Stimulated activated CD4-positive, alpha-beta T cell treated with anti-CD3 and anti-CD28 coated beads, Interleukin-1b, Interleukin-23, amount 100 ng/mL, for 48 hours (primary cell): ENCODE measurements around the gene CCDC51.
A peak's percentile ranks its signal among the peaks of the same experiment; 100 is the strongest.
"Not testable (repeated sequence)": the region's sequence is repeated elsewhere in the genome, so short reads cannot be mapped to it uniquely, and the experiment has no call there.

Experiments
- DNase-seq: peaks from one replicate; pipeline ENCODE4 v3.0.0-alpha.2; 2020

Gene CCDC51

DNA sequence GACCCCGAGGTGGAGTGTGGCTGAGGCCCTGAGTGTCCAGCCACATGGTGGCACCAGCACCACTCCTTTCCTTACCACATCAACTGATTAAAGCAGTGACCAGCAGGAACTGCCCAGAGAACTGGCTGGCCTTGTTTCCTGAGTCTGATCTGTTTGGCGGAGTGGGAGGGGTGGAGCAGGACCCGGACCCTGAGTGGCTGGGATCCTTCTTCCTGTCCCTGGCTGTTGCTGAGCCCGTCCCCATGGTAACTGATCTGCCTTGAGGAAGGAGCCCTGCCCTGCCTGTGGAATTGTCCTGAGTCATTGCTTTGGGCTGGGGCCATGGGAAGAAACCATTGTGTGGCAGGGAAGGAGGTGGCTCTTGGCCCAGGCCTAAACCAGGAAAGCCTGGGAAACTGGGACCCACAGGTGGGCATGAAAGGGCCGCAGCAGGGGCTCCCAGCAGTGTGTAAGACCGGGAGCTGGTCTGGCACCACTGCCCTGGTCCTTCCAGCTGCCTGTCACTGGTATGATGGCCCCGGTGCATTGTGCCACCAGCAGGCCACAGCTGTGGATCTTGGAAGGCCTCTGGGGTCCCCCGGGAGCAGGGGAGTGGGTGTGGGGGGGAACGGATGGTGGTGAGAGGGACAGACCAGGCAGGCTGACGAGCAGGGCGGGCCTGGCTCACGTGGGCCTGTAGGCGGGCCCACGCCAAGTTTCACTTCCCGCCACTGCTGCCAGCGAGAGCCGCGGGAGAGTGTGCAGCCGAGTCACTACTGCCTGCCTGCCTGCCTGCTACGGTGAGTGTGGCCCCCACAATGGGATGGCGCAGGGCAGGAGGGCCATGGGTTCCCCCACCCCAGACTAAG, 25.8 kb upstream of the CCDC51 start:
- DNase-seq: peak; percentile 81

DNA sequence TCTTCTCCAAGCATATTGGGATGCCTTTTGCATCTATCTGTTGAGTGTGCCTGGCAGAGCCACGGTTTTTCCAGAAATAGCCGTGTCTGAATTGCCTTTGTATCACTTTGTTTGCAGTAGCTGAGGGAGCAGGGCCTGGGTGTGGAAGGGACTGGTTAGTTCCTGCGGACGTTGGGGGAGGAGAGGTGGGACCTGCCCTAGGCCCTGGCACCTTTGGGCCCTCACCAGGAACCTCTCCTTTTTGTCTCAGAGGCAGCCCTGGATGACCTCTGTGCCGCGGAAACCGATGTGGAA, 25.3 kb upstream of the CCDC51 start:
- DNase-seq: no peak

DNA sequence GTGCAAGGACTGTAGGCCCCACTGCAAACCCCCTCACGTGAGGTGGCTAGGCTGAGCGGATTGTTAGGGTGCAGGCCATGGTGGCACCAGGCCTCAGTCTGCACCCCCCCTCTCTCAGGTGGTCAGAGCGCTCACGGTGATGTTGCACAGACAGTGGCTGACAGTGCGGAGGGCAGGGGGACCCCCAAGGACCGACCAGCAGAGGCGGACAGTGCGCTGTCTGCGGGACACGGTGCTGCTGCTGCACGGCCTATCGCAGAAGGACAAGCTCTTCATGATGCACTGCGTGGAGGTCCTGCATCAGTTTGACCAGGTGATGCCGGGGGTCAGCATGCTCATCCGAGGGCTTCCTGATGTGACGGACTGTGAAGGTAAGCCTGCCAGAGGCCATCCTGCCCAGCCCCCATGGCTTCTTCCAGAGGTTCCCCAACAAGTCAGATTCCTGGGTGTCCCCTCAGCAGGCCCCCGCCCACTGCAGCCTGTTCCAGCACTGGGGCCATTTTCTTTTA, 24.8 kb upstream of the CCDC51 start:
- no peak for DNase-seq

DNA sequence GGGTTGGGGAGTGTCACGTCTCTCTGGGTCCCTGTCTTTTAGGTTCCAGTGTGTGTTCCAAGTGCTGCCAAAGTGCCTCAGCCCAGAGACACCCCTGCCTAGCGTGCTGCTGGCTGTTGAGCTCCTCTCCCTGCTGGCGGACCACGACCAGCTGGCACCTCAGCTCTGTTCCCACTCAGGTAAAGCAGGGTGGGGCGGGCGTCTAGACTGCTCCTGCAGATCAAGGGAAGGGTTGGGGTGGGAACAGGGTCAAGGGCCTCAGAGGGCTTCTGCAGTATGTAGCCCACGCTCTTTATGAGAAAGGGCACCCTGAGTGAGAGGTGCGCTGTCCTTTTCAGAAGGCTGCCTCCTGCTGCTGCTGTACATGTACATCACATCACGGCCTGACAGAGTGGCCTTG, 23.8 kb upstream of the CCDC51 start:
- no peak for DNase-seq

DNA sequence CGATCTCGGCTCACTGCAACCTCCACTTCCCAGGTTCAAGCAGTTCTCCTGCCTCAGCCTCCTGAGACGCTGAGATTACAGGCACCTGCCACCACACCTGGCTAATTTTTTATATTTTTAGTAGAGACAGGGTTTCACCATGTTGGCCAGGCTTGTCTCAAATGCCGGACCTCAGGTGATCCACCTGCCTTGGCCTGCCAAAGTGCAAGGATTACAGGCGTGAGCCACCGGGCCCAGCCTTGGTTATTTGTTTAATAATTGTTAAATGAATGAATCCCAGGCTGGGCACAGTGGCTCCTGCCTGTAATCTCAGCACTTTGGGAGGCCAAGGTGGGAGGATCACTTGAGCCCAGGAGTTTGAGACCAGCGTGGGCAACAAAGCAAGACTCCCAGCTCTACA, 21.8 kb upstream of the CCDC51 start:
- DNase-seq: not testable (repeated sequence)

DNA sequence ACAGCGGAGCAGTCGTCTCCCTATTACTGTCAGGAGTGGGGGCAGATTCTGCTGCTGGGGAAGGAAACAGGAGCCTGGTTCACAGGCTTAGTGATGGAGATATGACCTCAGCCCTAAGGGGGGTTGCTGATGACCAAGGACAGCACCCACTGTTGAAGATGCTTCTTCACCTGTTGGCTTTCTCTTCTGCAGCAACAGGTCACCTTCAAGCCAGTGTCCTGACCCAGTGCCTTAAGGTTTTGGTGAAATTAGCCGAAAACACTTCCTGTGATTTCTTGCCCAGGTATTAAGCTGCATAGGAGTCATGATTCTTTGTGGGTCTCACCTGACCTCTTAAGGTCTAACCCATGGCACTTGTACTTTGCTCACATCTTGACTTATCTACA, 20.6 kb upstream of the CCDC51 start:
- no peak for DNase-seq

DNA sequence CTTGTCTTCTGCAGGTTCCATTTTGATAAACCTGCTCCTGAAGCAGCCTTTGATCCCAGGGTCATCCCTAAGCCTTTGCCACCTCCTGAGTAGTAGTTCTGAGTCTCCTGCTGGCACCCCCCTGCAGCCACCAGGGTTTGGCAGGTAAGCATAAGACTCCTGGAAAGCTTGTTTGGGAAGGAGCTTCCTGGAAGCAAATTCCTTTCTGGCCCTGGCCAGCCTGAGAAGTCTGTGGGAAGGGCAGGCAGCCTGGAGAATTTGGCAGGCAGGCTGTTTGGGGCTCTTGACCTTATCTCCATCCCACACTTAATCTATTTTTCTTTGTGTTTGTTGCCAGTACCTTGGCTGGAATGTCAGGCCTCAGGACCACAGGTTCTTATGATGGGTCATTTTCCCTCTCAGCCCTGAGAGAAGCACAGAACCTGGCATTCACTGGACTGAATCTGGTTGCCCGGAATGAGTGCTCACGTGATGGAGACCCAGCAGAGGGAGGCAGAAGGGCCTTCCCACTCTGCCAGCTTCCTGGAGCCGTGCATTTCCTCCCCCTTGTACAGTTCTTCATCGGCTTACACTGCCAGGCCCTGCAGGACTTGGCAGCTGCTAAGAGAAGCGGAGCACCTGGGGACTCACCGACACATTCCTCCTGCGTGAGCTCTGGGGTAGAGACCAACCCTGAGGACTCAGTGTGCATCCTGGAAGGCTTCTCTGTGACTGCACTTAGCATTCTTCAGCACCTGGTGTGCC, 20.0 kb upstream of the CCDC51 start:
- no peak for DNase-seq

DNA sequence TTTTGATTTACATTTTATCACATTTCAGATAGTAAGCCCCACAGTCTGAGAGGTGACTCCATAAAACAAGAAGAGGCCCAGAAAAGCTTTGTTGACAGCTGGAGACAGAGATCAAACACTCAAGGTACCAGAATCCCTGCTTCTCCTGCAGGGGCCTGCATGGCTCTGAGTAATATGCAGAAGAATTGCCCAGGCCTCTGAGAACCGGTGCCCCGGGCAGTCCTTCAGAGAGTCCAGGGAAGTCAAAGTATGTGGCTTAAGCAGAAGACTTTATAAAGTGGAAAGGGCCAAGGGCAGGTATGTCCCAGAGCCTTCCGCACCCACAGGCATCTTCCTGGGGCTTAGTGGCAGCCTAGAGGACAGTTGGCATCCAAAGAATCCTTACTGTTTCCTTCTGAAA, 19.4 kb upstream of the CCDC51 start:
- no peak for DNase-seq

DNA sequence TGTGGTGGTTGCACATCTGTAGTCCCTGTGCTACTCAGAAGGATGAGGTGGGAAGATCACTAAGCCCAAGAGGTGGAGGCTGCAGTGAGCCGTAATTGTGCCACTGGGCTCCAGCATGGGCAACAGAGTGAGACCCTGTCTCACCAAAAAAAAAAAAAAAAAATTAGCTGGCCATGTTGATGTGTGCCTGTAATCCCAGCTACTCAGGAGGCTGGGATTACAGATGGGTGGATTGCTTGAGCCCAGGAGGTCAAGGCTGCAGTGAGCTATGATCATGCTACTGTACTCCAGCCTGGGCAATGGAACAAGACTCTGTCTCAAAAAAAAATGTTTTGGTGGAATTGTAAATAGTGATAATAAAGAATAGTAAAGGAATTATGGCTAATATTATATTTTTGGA, 16.5 kb upstream of the CCDC51 start:
- DNase-seq: no peak

DNA sequence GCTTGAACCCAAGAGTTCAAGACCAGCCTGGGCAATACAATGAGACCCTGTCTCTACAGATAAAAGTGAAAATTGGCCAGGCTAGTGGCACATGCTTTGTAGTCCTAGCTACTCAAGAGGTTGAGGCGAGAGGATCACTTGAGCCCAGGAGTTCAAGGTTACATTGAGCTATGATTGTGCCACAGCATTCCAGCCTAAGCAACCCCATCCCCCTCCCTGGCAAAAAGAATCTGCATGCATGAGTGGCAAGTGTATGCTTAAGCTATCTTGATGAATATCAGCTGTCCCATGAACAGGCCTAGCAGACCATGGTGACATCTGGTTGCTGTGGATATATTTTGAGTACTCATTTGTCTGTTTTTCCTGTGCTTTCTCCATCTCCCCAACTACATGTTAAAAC, 11.4 kb upstream of the CCDC51 start:
- DNase-seq: no peak

DNA sequence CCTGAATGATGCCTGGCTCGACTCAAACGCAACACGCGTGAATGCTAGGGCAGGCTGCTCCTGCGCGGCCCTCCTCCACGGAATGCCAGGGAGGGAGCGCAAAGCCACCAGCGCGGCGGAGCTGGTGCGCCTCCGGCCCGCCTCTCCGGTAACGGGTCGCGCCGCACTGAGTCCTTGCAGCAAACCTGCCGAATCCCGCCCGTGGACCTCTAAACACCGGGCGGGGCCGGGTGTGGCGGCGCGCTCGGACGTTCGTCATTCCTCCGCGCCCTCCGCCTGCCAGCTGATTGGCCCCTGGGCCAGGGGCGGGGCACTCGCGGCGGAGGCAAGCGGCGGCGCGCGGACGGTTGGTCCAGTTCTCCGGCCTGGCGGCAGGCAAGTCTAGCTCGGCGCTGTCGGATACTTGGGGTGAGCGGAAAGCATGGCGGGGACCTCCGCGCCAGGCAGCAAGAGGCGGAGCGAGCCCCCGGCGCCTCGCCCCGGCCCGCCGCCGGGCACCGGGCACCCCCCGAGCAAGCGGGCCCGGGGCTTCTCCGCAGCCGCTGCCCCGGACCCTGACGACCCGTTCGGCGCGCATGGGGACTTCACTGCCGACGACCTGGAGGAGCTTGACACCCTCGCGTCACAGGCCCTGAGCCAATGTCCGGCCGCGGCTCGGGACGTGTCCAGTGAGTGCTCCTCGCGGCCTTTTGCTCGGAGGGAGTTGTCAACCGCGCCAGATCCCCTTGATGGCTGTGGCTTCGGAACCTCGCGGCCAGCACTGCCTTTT, 6.7 kb upstream of the CCDC51 start, which contains the start of gene ATRIP:
Gene ATRIP, plus strand, starts transcription at position 313 of the 769 bp plus-strand sequence. Its CDS starts 109 bp downstream, at position 422.
- DNase-seq: peak; percentile 83

DNA sequence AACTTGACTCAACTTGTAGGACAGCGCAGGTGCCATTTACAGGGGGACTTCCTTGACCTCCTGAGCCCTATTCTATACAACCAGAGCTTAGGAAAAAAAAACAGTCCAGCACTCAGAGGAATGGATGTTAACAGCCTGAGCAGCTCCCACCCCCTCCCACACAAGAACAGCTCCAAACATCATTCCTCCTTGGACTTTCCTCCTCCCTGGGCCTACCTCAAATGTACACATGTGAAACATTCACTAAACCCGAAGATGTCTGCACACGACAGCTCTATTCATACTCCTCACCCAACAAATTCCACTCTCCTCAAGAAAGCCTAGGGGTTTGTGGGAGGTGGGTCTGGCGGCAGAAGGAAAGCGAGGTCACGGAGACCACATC, 6.1 kb upstream of the CCDC51 start:
- DNase-seq: no peak

DNA sequence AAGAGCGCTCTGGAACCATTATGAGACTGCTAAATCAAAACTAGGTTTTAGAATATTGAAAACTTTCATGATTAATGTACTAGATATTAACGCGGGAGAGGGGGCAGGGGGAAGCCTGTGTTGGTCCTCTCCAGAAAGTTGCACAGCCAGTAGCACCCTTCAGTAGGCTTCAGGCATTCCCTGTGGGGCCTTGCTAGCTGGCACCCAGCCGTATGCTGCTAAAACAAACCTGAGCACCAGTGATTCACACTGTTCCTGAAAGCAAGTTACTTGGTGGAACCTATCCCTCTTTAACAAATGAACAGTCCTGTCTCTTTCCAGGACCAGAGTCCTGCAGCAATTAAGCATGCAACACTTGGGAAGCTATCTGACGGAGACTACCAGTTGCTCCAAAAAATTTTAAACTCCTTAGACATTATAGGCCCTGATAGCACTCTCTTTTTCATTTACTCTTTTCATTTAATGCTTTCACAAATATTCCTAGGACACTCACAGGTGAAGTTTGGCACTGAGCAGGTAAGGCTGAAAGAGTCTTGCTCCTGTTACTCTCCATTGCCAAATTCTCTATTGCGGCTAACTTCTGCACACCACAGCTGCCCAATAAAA, 5.5 kb upstream of the CCDC51 start:
- DNase-seq: no peak

DNA sequence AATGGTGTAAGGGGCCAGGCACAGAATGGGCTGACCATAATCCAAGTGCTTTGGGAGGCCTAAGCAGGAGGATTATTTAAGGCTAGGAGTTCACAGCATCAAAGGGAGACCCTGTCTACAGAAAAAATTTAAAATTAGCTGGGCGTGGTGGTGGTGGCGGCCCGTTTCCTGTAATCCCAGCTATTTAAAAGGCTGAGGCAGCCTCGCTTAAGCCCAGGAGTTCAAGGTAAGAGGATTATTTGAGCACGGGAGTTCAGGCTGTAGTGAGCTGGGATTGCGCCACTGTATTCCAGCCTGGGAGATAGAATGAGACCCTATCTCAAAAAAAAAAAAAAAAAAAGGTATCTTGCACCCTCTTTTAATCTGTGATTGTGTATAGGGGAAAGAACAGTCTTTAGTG, 2.0 kb upstream of the CCDC51 start:
- no peak for DNase-seq

DNA sequence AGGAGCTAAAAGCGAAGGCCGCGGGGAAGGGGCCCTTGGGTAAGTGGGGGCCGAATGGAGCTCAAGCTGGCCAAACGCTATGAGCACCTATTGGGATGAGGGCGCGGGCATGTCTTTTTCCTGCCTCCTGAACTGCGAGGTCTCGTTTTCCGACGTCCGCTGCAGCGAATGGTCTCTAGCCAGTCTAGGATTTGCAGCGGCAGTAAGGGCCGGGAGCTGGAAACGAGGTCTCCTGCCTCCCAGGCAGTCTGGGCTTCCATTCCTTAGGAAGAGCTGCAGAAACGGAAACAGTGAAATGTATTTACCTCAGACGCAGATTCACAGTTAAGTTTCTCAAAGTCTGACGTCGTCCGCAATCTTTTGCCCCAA, 655 bp upstream of the CCDC51 start:
- no peak for DNase-seq

DNA sequence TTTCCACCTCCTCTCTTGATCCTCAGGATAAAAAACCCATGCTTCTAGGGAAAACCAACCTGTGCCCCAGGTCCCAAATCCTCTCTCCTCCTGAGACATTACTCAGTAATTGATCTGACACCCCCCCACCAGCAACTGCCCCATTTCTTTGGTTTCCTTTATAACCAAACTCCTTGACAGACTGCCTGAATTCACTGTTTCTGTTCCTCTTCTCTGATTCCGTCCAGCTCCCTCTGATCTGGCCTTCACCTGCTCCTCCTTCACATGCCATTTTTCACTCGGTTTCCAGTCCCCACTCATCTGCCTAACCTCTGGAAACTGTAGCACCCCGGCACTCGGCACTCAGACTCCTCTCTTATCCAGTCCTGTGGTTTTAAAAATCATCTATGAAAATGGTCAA, 2.1 kb downstream of the CCDC51 start:
- no peak for DNase-seq

DNA sequence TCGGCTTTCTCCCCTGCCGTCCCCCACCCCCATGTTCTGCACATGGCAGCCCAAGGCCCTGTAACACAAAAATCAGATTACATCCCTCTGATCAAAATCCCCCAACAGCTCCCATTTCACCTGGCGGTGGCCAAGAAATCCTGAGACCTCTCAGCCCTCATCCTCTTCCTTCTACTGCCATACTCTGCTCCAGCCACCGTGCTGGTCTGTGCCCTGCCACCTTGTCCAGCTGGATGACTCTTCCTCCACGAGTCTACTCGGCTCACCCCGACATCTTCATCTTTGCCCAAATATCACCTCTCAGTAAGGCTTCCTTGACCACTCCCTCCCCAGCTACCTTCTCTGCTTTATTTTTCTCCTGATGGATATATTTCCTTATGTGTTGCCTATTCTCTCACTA, 3.1 kb downstream of the CCDC51 start:
- DNase-seq: no peak

DNA sequence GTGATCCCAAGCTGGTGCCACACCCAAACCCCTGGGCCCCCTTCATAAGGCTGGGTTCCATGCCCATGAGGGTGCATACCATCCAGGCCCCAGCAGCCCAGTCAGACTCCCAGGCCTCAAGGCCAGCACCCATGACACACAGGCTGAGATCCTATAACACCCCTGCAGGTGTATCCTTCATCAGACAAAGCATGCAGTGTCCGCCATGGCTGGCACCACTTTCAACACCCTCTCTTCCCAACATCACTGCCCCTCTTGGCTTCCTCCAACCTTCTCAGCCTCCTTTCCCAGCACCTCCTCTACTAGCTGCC, 3.5 kb downstream of the CCDC51 start:
- DNase-seq: no peak

DNA sequence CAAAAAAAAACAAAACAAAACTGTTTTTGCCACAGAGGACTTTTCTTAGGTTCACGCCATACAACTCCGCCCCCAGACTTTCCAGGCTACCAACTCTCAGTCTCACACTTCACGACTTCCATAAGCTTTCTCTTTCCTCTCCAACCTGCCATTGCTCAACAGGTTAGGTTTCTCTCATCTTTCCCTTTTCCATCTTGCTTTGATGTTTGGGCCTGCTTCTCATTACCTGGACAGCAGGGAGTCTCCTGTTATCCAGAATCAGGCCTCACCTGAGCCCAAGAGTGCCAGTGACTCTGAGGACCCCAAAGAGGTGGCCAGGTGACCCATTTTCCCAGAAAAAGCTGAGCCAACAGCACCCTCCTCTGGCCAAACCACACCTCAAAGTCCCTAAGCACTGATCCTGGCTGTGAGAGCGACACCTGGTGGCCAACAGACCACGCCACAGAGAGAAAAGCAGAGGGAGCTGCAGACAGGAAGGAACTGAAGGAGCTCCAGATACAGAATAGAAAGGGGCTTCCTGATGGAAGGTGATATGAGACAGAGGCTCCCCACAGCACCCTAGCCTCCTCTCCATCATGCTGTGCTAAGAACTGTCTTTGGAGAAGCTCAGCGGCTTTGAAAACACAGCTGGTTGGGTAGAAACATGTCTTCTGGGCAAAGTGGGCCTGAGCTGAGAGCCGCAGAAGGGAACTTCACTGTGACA, 4.0 kb downstream of the CCDC51 start:
- peak; percentile 83 for DNase-seq

DNA sequence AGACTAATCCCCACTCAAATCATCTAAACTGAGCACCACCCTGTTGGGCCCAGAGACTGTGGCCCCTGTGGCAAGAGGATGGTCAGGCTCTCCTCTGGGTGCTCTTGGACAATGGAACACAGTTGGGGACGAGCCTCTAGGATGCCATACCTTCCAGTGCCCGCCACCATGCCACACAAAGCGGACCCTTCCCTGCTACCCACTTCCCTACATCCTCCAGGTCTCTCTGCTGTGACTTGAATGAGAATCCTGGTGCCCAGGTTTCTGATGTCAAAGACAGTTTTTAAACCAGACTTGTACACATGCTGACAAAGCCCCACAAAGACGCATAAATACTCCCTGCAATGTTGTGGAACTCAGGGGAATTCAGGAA, 4.7 kb downstream of the CCDC51 start:
- no peak for DNase-seq

DNA sequence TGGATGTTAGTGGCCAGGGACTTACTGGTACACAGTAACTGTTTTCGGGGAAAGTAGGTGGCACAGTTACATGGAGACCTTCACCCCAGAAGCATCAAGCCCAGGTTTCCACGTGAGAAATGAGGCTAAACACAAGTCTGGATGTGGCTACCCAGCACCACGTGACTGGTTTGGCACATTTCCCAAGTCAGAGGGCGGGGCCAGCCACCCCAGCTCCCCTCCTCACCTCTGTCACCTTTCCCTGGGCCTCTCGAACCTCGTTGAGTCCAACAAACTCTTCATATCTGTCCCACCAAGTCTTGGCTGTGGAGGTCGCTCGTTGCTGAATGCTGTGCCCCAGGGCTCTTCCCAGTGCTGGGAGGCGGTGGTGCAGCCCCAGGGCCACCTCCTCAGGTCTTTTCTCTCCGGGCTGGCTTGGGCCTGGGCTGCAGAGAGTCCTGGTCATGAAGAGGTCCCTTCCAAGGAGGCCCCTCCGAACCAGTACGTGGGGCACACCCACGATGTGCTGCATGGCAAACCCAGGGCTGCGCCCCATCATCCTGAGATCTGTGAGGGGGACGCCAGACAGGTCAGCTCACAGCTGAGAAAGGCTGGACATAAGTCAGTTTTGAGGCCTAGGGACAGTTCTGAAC, 5.2 kb downstream of the CCDC51 start:
- DNase-seq: no peak

DNA sequence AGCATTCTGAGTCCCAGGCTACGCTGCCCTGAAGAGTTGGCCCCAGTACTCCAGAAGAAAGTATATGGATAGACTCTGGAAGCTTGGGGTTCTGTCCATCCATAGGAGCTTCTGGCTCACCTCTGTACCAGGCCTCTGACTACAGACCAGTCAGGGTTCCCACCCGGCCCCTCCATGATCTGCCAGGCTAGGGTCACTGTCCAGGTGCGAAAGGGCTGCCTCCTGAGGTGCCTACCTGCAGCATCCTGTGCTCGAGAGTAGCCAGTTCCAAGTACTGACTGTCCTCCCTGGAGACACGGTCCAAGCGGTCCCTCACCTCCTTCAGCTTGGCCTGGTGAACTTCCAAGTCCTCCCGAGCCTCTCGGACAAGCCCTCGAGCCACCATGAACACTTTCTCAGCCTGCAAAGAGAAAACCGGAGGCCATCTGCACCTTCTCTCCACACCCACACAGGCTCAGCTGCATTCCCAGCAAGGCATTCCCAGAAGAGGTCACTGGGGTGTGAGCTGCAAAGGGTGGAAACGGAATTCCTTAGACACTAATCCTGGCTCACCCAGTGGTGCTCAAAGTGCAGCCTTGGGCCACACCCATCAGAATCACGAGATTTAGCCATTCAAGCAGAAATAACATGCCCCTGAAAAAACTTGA, 6.3 kb downstream of the CCDC51 start:
- no peak for DNase-seq
